DMS79 treated with DMSO at 0.1 percent for 48 hours (cell line): Measurements from ENCODE around the gene MAPK9.
"Not testable (repeated sequence)": the region's sequence is repeated elsewhere in the genome, so short reads cannot be mapped to it uniquely, and the experiment has no call there.

ENCODE experiments used
- DNase-seq: peaks from one replicate; lab custom pipeline; 2025; lab: John Stamatoyannopoulos, UW

Gene MAPK9

GRCh38 chr5:180235077-180235476 is 56.8 kb downstream of the MAPK9 start:
- DNase-seq: no peak

GRCh38 chr5:180234271-180234670 is 57.6 kb downstream of the MAPK9 start:
- DNase-seq: no peak

GRCh38 chr5:180233729-180234128 is 58.2 kb downstream of the MAPK9 start:
- DNase-seq: no peak

GRCh38 chr5:180230017-180230416 is 61.9 kb downstream of the MAPK9 start:
- no peak for DNase-seq

GRCh38 chr5:180222056-180222455 is 69.8 kb downstream of the MAPK9 start:
- no peak for DNase-seq

- no peak for DNase-seq
Measured at GRCh38 chr5:180217797-180218196, 74.1 kb downstream of the MAPK9 start.

GRCh38 chr5:180216646-180217171 is 75.2 kb downstream of the MAPK9 start:
- no peak for DNase-seq

GRCh38 chr5:180215783-180216630 is 75.9 kb downstream of the MAPK9 start:
- DNase-seq: no peak

GRCh38 chr5:180214870-180215770 is 76.8 kb downstream of the MAPK9 start:
- DNase-seq: no peak

- DNase-seq: no peak
Measured at GRCh38 chr5:180213657-180214207, 78.2 kb downstream of the MAPK9 start.

GRCh38 chr5:180213256-180213600 is 78.7 kb downstream of the MAPK9 start:
- no peak for DNase-seq

GRCh38 chr5:180212363-180213255 is 79.3 kb downstream of the MAPK9 start:
- DNase-seq: peak; percentile 23

- no peak for DNase-seq
Measured at GRCh38 chr5:180211761-180212035, 80.2 kb downstream of the MAPK9 start.

GRCh38 chr5:180210961-180211760 is 80.7 kb downstream of the MAPK9 start:
- DNase-seq: no peak

GRCh38 chr5:180210077-180210476 is 81.8 kb downstream of the MAPK9 start:
- DNase-seq: not testable (repeated sequence)

- DNase-seq: no peak
Measured at GRCh38 chr5:180209137-180209581, 82.7 kb downstream of the MAPK9 start, which contains the start of gene RASGEF1C. Gene RASGEF1C, minus strand, starts transcription at chr5:180209211. Its CDS starts 71,159 bp downstream, at chr5:180138052.

- DNase-seq: no peak
Measured at GRCh38 chr5:180208435-180209081, 83.3 kb downstream of the MAPK9 start.

GRCh38 chr5:180208038-180208434 is 83.8 kb downstream of the MAPK9 start:
- DNase-seq: no peak

GRCh38 chr5:180207593-180207992 is 84.3 kb downstream of the MAPK9 start:
- DNase-seq: no peak

GRCh38 chr5:180206993-180207392 is 84.9 kb downstream of the MAPK9 start:
- no peak for DNase-seq
